Activated CD4-positive, alpha-beta T cell treated with anti-CD3 and anti-CD28 coated beads, Interleukin-2, Interleukin-4, amounts not matched to agents 100 ng/mL and 50 ng/mL, durations not matched to agents 16 hours and 8 hours (primary cell): ENCODE results near the gene TRPM4.
"Not testable (repeated sequence)": the region's sequence is repeated elsewhere in the genome, so short reads cannot be mapped to it uniquely, and the experiment has no call there.

ENCODE experiments used
- DNase-seq: peaks from one replicate; pipeline ENCODE4 v3.0.0-alpha.2; 2020; ENCODE audit warnings: low spot score

The TRPM4 gene

GRCh38 chr19:49190781-49191180 is 33.2 kb downstream of the TRPM4 start:
- no peak for DNase-seq

- no peak for DNase-seq
These were observed 36.3 kb downstream of the TRPM4 start for GRCh38 chr19:49193822-49194394.

DNA sequence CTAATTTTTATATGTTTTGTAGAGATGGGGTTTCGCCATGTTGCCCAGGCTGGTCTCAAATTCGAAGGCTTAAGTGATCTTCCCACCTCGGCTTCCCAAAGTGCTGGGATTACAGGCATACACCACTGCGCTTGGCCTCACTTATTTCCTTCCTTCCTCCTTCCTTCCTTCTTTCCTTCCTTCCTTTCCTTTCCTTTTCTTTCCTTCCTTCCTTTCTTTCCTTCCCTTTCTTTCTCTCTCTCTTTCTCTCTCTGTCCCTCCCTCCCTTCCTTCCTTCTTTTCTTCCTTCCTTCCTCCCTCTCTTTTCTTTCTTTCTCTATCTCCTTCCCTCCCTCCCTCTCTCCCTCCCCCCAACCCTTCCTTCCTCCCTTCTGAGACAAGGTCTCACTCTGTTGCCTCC is 36.8 kb downstream of the TRPM4 start:
- no peak for DNase-seq

GRCh38 chr19:49196527-49197240 is 39.1 kb downstream of the TRPM4 start:
- DNase-seq: no peak

GRCh38 chr19:49200238-49200862 is 42.8 kb downstream of the TRPM4 start:
- DNase-seq: no peak

- no peak for DNase-seq
These were observed 43.5 kb downstream of the TRPM4 start for GRCh38 chr19:49201042-49201441.

GRCh38 chr19:49205114-49205513 is 47.5 kb downstream of the TRPM4 start:
- DNase-seq: no peak

DNA sequence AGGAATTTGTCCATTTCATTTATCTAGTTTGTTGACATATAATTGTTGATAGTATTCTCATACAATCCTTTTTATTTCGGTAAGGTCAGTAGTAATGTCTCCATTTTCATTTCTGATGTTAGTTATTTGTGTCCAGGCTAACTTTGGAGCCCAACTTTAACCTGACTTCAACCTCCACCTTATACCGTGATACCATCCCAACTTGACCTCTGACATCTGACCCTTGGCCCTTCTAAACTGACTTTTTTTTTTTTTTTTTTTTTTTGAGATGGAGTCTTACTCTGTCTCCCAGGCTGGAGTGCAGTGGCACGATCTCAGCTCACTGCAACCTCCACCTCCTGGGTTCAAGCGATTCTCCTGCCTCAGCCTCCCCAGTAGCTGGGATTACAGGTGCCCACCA is 51.9 kb downstream of the TRPM4 start:
- not testable (repeated sequence) for DNase-seq

GRCh38 chr19:49210108-49210900 is 52.7 kb downstream of the TRPM4 start:
- DNase-seq: peak; percentile 9

DNA sequence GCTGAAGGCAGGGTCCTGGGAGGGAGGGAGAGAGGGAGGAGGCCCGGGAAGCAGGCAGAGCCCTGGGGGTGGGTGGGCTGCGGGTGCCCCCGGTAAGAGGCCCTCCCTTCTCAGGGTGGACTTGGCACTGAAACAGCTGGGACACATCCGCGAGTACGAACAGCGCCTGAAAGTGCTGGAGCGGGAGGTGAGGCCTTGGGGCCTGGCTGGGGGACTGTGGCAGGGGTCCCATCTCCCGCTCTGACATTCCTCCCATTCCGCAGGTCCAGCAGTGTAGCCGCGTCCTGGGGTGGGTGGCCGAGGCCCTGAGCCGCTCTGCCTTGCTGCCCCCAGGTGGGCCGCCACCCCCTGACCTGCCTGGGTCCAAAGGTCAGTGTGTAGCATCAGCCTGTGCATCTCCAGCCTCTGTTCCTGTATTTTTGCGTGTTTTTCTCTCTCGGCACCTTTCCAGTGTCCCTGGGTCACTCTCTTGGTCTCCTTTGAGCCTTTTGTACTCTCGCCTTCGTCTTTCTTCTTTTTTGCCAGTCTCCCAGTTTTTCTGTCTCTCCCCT is 53.4 kb downstream of the TRPM4 start:
- no peak for DNase-seq

GRCh38 chr19:49212016-49212701 is 54.6 kb downstream of the TRPM4 start:
- DNase-seq: no peak

- DNase-seq: no peak
These were observed 56.2 kb downstream of the TRPM4 start for GRCh38 chr19:49213791-49214190.

GRCh38 chr19:49214701-49215100 is 57.1 kb downstream of the TRPM4 start:
- no peak for DNase-seq

GRCh38 chr19:49216071-49216470 is 58.5 kb downstream of the TRPM4 start:
- DNase-seq: no peak

DNA sequence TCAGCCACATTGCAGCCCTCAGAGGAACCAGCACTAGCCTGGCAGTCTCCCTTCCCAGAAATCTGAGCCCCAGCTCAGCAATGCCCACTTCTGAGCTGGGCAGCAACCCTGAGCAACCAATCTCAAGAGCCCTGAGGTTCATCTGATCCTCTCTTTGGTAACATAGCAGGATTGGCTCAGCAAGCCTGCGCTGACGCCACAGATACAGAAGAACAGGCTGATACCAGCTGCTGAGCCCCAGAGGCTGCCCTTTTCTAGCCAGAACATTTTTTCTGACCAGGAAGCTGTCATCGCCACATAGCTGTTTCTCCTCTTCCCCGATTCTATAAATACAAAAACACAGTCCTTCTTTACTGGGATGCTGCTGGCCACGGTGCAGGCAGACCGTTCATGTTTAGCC is 59.8 kb downstream of the TRPM4 start:
- no peak for DNase-seq

GRCh38 chr19:49222011-49222410 is 64.4 kb downstream of the TRPM4 start:
- no peak for DNase-seq

DNA sequence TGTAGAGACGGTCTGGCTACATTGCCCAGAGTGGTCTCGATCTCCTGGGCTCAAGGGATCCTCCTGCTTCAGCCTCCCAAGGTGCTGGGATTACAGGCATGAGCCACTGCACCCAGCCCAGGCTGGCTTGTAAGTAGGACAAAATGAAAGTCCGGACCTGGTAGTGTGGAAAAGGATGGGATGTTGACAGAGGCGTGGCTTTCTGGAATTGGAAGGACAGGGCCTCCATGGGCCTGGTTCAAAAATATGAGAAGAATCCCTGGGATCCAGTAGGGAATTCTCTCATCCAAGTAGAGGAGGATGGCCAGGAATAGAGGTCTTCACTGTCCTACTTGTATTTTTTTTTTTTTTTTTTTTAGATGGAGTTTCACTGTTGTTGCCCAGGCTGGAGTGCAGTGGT is 64.9 kb downstream of the TRPM4 start:
- no peak for DNase-seq

DNA sequence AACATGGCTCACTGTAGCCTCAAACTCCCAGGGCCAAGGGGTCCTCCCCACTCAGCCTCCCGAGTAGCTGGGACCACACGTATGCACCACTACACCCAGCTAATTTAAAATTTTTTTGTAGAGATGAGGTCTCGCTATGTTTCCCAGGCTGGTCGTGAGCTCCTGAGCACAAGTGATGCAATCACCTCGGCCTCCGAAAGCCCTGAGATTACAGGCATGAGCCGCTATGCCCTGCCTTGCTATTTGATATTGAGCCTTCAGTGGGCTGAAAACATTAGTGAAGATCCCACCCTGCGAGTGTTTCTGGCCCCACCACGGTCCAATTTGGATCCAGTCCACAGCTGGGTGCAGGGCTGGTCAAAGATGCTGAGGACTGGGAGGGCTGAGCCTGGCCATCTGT is 65.9 kb downstream of the TRPM4 start:
- DNase-seq: no peak

DNA sequence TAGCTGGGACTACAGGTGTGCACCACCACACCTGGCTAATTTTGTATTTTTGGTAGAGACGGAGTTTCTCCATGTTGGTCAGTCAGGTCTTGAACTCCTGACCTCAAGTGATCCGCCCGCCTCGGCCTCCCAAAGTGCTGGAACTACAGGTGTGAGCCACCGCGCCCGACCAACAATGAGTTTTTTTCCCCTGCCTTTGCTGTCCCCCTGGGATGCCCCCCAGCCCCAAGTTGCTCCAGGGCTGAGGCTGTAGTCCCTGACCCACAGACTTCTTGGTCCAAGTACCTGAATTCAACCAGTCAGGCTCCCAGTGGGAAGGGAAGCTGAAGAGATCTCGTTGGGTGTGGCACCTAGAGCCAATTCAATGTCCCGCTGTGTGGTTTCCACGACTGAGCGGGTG is 66.8 kb downstream of the TRPM4 start:
- DNase-seq: not testable (repeated sequence)

DNA sequence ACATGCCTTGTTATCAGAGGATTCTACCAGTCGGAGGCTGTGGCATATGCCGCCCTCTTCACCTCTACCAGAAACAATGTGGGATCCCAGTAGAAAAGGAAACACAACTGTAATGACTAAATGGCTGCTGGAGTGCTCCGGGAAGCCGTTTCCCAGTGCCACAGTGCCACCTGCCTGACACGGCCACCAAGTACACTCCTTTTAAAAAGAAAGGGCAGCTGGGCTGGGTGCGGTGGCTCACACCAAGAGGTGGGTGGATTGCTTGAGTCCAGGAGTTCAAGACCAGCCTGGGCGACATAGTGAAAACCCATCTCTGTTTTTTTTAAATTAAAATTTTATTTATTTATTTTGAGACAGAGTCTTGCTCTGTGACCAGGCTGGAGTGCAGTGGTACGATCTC is 67.3 kb downstream of the TRPM4 start:
- DNase-seq: peak; percentile 48

- no peak for DNase-seq
These were observed 71.8 kb downstream of the TRPM4 start for GRCh38 chr19:49229416-49229815.

DNA sequence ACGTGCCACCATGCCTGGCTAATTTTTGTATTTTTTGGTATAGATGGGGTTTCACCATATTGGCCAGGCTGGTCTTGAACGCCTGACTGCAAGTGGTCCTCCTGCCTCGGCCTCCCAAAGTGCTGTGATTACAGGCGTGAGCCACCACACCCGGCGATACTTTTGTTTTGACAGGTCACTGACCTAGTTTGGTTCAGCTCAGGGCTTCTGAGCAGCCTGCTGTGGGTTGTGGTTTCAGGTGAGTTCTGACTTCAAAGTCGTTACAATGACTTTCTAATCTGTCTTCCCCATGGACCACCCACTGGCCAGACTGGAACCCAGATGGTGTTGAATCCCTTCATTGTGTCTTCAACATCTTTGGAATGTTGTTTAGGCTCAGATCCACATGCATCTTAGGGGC is 73.8 kb downstream of the TRPM4 start:
- peak; percentile 53 for DNase-seq
